H1 (cell line): ENCODE measurements around the gene PTGES2. TPM values are rescaled to one million over a fixed set of nuclear protein-coding genes. Genes with fewer than 3 reads are reported as not detected.
A peak's percentile ranks its signal among the peaks of the same experiment; 100 is the strongest.

ENCODE experiments used
- CTCF ChIA-PET: fragments of 300-600 bp; sonication (Branson Sonifier 250); formaldehyde crosslinking; loops from one replicate; lab custom pipeline; 2021; ENCODE audit not compliant: partially characterized antibody; lab: Charles Lee
- POLR2A ChIA-PET: fragments of 300-600 bp; sonication (Branson Sonifier 250); formaldehyde crosslinking; loops from one replicate; lab custom pipeline; 2021; ENCODE audit warnings: inconsistent platforms; ENCODE audit not compliant: partially characterized antibody; lab: Charles Lee
- DNase-seq, 2 experiments: peaks; one replicate each; pipeline versions ENCODE4 v3.0.0 to v3.0.0-alpha.2; 2010 to 2022; ENCODE audit warnings: low spot score in 2 of 2, low read depth in 1 of 2, mixed read lengths in 1 of 2
- FAIRE-seq: peaks from 2 replicates; lab custom pipeline; 2011; peaks lifted over from hg19 to GRCh38; lab: Jason Lieb, UNC
- H2AFZ ChIP-seq: 2 replicates; pipeline ENCODE4 v1.8.1; 2012; ENCODE audit warnings: low read length, inconsistent platforms
- H2AK5ac ChIP-seq: 2 replicates; pipeline ENCODE4 v1.6.1; 2013; ENCODE audit warnings: low read depth, low read length
- H2BK120ac ChIP-seq: replicated peaks from 2 replicates; pipeline ENCODE3; 2013; ENCODE audit warnings: low read depth, low read length, inconsistent platforms
- H2BK12ac ChIP-seq: 2 replicates; pipeline ENCODE4 v1.6.1; 2013; ENCODE audit warnings: low read depth, low read length
- H2BK15ac ChIP-seq: 2 replicates; pipeline ENCODE4 v1.6.1; 2013; ENCODE audit warnings: low read length
- H2BK20ac ChIP-seq: 2 replicates; pipeline ENCODE4 v1.6.1; 2013; ENCODE audit warnings: low read length
- H2BK5ac ChIP-seq: 2 replicates; pipeline ENCODE4 v1.6.1; 2013; ENCODE audit warnings: low read depth, low read length
- H3K14ac ChIP-seq: 2 replicates; pipeline ENCODE4 v1.6.1; 2013; ENCODE audit warnings: inconsistent platforms; ENCODE audit not compliant: insufficient read length
- H3K18ac ChIP-seq: 2 replicates; pipeline ENCODE4 v1.6.1; 2013; ENCODE audit warnings: low read length; ENCODE audit errors: extremely low read depth
- H3K23ac ChIP-seq: 2 replicates; pipeline ENCODE4 v1.6.1; 2013; ENCODE audit warnings: inconsistent platforms; ENCODE audit not compliant: insufficient read length
- H3K23me2 ChIP-seq: 2 replicates; pipeline ENCODE4 v1.6.1; 2013; ENCODE audit warnings: low read depth, low read length
- H3K27ac ChIP-seq: 2 replicates; pipeline ENCODE4 v1.6.1; 2011; ENCODE audit warnings: low read depth, low read length, inconsistent platforms
- H3K27me3 ChIP-seq, 4 experiments: replicated peaks in 1 of 4; 1 replicate in 1 of 4; 2 replicates in 3 of 4; pipeline versions ENCODE4 v1.6.1 to v1.8.1; 2011 to 2013; ENCODE audit warnings: low read length in 3 of 4, mild to moderate bottlenecking in 3 of 4, inconsistent platforms in 2 of 4, mixed read lengths in 2 of 4, moderate library complexity in 1 of 4; ENCODE audit not compliant: control insufficient read depth in 3 of 4, insufficient read depth in 3 of 4; ENCODE audit errors: extremely low read depth in 1 of 4
- H3K36me3 ChIP-seq, 4 experiments: 2 replicates each; pipeline versions ENCODE4 v1.6.1 to v1.8.1; 2011 to 2013; ENCODE audit warnings: mild to moderate bottlenecking in 4 of 4, low read length in 3 of 4, moderate library complexity in 2 of 4, control low read depth in 1 of 4, inconsistent platforms in 1 of 4; ENCODE audit not compliant: insufficient read depth in 4 of 4, control insufficient read depth in 2 of 4
- H3K4ac ChIP-seq: replicated peaks from 2 replicates; pipeline ENCODE3; 2013; ENCODE audit warnings: low read length, low read depth, mixed read lengths, inconsistent platforms; ENCODE audit not compliant: insufficient read length
- H3K4me1 ChIP-seq, 4 experiments: replicated peaks in 1 of 4; 1 replicate in 1 of 4; 2 replicates in 3 of 4; pipeline versions ENCODE4 v1.6.1 to v1.8.1; 2011 to 2013; ENCODE audit warnings: low read length in 3 of 4, inconsistent platforms in 2 of 4, mixed read lengths in 1 of 4; ENCODE audit not compliant: insufficient read depth in 4 of 4, control insufficient read depth in 3 of 4
- H3K4me2 ChIP-seq, 2 experiments: 2 replicates each; pipeline versions ENCODE4 v1.6.1 to v1.8.1; 2011 to 2013; ENCODE audit warnings: low read depth in 2 of 2, low read length in 2 of 2, control low read depth in 1 of 2, inconsistent platforms in 1 of 2, mild to moderate bottlenecking in 1 of 2; ENCODE audit not compliant: insufficient read depth in 1 of 2
- H3K4me3 ChIP-seq, 4 experiments: fragments of 200-600, 300-600 bp in 1 of 4; sonication (generic), shearing (Covaris generic), sonication (Bioruptor Twin) in 1 of 4; 2 replicates each; pipeline versions ENCODE4 v1.5.1 to v1.8.1; 2011 to 2016; ENCODE audit warnings: low read length in 4 of 4, low read depth in 3 of 4, control low read depth in 2 of 4, inconsistent platforms in 2 of 4, mild to moderate bottlenecking in 2 of 4, mixed read lengths in 1 of 4, moderate library complexity in 1 of 4; ENCODE audit not compliant: insufficient read depth in 2 of 4; ENCODE audit errors: extremely low read depth in 1 of 4
- H3K56ac ChIP-seq: replicated peaks from 2 replicates; pipeline ENCODE3; 2013; ENCODE audit warnings: low read depth, mild to moderate bottlenecking, mixed read lengths, low read length, inconsistent platforms; ENCODE audit not compliant: insufficient read length
- H3K79me1 ChIP-seq: 2 replicates; pipeline ENCODE4 v1.6.1; 2013; ENCODE audit warnings: low read depth, low read length, control low read depth
- H3K79me2 ChIP-seq, 2 experiments: 2 replicates each; pipeline versions ENCODE4 v1.6.1 to v1.8.1; 2012 to 2013; ENCODE audit warnings: low read length in 2 of 2, mild to moderate bottlenecking in 2 of 2, inconsistent platforms in 1 of 2; ENCODE audit not compliant: insufficient read depth in 2 of 2, control insufficient read depth in 1 of 2
- H3K9ac ChIP-seq, 4 experiments: replicated peaks in 1 of 4; 1 replicate in 1 of 4; 2 replicates in 3 of 4; pipeline versions ENCODE4 v1.6.1 to v1.8.1; 2011 to 2013; ENCODE audit warnings: low read depth in 3 of 4, low read length in 3 of 4, control low read depth in 2 of 4, mild to moderate bottlenecking in 2 of 4, moderate library complexity in 2 of 4, inconsistent platforms in 1 of 4; ENCODE audit errors: extremely low read depth in 1 of 4
- H3K9me3 ChIP-seq, 2 experiments: 2 replicates each; pipeline versions ENCODE4 v1.6.1 to v1.8.1; 2012 to 2013; ENCODE audit warnings: mild to moderate bottlenecking in 2 of 2, moderate library complexity in 2 of 2, control low read depth in 1 of 2, inconsistent platforms in 1 of 2, low read depth in 1 of 2, low read length in 1 of 2, mixed read lengths in 1 of 2; ENCODE audit not compliant: insufficient read depth in 2 of 2
- H4K20me1 ChIP-seq, 2 experiments: replicated peaks in 1 of 2; 2 replicates each; pipeline versions ENCODE3 to v1.8.1; 2011 to 2013; ENCODE audit warnings: inconsistent platforms in 2 of 2, low read length in 2 of 2, mild to moderate bottlenecking in 1 of 2; ENCODE audit not compliant: insufficient read depth in 2 of 2, control insufficient read depth in 1 of 2
- H4K5ac ChIP-seq: 2 replicates; pipeline ENCODE4 v1.6.1; 2013; ENCODE audit warnings: low read length, low read depth, mixed read lengths, inconsistent platforms; ENCODE audit not compliant: insufficient read length
- H4K8ac ChIP-seq: 2 replicates; pipeline ENCODE4 v1.8.0; 2013; ENCODE audit warnings: mild to moderate bottlenecking, moderate library complexity, low read length, inconsistent platforms; ENCODE audit not compliant: insufficient read depth; ENCODE audit errors: extremely low read depth
- H4K91ac ChIP-seq: replicated peaks from 2 replicates; pipeline ENCODE3; 2013; ENCODE audit warnings: low read length, mixed read lengths, inconsistent platforms; ENCODE audit not compliant: insufficient read length
- BRCA1 ChIP-seq: IDR thresholded peaks from 2 replicates; pipeline ENCODE4 v1.6.1; 2012; ENCODE audit warnings: low read depth, low read length, improper control_type of control experiment
- CBX5 ChIP-seq: fragments of 300-800, 300-1000 bp; sonication (generic); IDR thresholded peaks from 2 replicates; pipeline ENCODE4 v1.7.1; 2016; ENCODE audit warnings: antibody characterized with exemption, low read length, low read depth
- CHD2 ChIP-seq: IDR thresholded peaks from 2 replicates; pipeline ENCODE4 v1.6.1; 2012; ENCODE audit warnings: low read length, improper control_type of control experiment
- CREB1 ChIP-seq: IDR thresholded peaks from 2 replicates; pipeline ENCODE4 v1.6.1; 2012; ENCODE audit warnings: inconsistent platforms
- EGR1 ChIP-seq: IDR thresholded peaks from 2 replicates; pipeline ENCODE4 v1.6.1; 2011; ENCODE audit warnings: low read depth, low read length, borderline replicate concordance
- POLR2AphosphoS5 ChIP-seq: IDR thresholded peaks from 2 replicates; pipeline ENCODE4 v1.6.1; 2011; ENCODE audit warnings: low read depth, low read length
- RNF2 ChIP-seq: fragments of 200-900, 300-1000 bp; sonication (generic); IDR thresholded peaks from 2 replicates; pipeline ENCODE4 v1.7.1; 2016; ENCODE audit warnings: borderline replicate concordance, low read depth, mild to moderate bottlenecking, antibody characterized with exemption, low read length; ENCODE audit not compliant: poor library complexity, severe bottlenecking; ENCODE audit errors: missing control alignments
- SIRT6 ChIP-seq: IDR thresholded peaks from one replicate; pipeline ENCODE4 v1.7.1; 2012; ENCODE audit warnings: low read length, inconsistent platforms
- WGBS, 2 experiments: shearing (Covaris generic) in 1 of 2; methylation state at CpG; one replicate each; pipeline versions ENCODE4 v1.1.6 to v1.1.7; 2013 to 2015; ENCODE audit warnings: low lambda C conversion rate in 2 of 2, mixed read lengths in 2 of 2, inconsistent platforms in 1 of 2, low coverage in 1 of 2, missing lambda C conversion rate in 1 of 2; ENCODE audit not compliant: insufficient replicate concordance in 2 of 2, insufficient coverage in 1 of 2, insufficient read length in 1 of 2; ENCODE audit errors: extremely low coverage in 1 of 2, missing lambda C conversion rate in 1 of 2; 5-methylcytosine and 5-hydroxymethylcytosine counted together
- polyA plus RNA-seq, 7 experiments: library from polyadenylated mRNA; depleted of rRNA in 3 of 7; stranded (reverse) in 5 of 7; unstranded in 2 of 7; fragments of >200 nt in 5 of 7; fragments of 200-250 nt in 2 of 7; gene quantifications; 1 replicate in 5 of 7; 2 replicates in 1 of 7; 4 replicates in 1 of 7; pipeline versions ENCODE4 v1.2.1 to v1.2.3, GENCODE V29; 2011 to 2013; ENCODE audit warnings: missing spikeins in 2 of 7, mixed read lengths in 2 of 7
- total RNA-seq: library from RNA; stranded (reverse); fragmentation: NEBNext Ultra II Directional; extraction: Animal tissue kit (Norgen Biotek cat#: 25700); gene quantifications from 2 replicates; pipeline ENCODE4 v1.2.1, GENCODE V29; 2021

PTGES2 gene
- total and polyA plus RNA-seq, 2 of the 8 experiments (the other 6 are each of a cell fraction or from before 2014, with no cell fraction given), result 80.7 to 81.2 TPM

DNA sequence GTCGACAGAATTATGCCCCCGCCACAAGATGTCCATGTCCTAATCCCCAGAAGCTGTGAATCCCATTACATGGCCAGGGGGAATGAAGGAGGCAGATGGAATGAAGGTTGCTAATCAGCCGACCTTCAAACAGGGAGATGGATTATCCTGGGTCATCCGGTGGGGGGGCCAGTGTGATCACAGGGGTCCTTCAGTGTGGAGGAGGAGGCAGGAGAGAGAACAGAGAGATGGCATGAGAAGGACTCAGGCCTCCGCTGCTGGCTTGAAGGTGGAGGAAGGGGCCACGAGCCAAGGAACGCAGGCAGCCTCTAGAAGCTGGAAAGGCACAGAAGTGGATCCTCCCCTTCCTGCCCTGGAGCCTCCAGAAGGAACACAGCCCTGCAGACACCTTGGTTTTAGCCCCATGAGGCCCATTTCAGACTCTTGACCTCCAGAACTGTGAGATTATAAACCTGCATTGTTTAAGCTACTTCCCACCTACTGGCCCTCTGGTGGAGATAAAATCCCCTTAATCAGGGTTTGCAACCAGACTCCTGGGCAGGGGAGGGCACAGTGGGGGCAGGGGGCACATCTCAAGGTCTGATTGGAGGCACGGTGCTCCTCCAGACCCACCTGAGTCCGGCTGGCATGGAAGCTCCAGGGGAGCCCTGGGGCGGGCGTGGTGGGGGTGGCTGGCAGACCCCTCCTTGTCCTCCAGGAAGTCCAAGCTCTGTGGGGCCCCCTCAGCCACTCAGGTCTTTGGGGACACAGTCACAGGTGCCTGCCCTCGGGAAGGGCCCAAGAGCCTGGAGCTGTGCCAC, 13.8 kb downstream of the PTGES2 start:
- Histone ChIP-seq H3K18ac (no peak overlapping the region), H3K27ac (no peak overlapping the region), H3K23me2 (no peaks in the 10 kb centered on the region), H3K4me2 (no peak overlapping the region), H3K56ac (no peak overlapping the region), H3K4me3 (no peak overlapping the region), H3K27me3 (no peaks in the 10 kb centered on the region), H3K14ac (no peak overlapping the region), H3K4me1 (peaks cover 0 to 4% (median under 1%) of the 10 kb centered on the region in 4 experiments; a peak in 3 of 7 replicates), H4K20me1 (peaks cover 0 to 8% of the 10 kb centered on the region in 2 experiments), H3K9ac (no peak overlapping the region), H2BK12ac (no peak overlapping the region), H2AK5ac (no peak overlapping the region), H2BK120ac (no peak overlapping the region), H4K91ac (no peak overlapping the region), H3K23ac (no peak overlapping the region), H3K4ac (no peak overlapping the region), H4K5ac (no peak overlapping the region), H3K36me3 (peaks cover 0 to 3% (median 0%) of the 10 kb centered on the region in 4 experiments; a peak in 3 of 8 replicates), H3K79me1 (no peaks in the 10 kb centered on the region), H3K9me3 (no peaks in the 10 kb centered on the region), H2BK20ac (no peak overlapping the region), H3K79me2 (no peaks in the 10 kb centered on the region), H2BK15ac (no peak overlapping the region), H2AFZ (no peak overlapping the region), H2BK5ac (no peak overlapping the region), H4K8ac (peak overlapping the region; percentile 42; the same call in 1 of the 2 replicates)
- CTCF ChIA-PET, result interaction anchor here (0.6 to 9.1 kb wide), 9 partner anchors 12 to 349 kb away, joined by 3 to 114 read pairs (median 5); no protein-coding TSS in a partner anchor
- FAIRE-seq (no peak), DNase-seq (no peak)
- 96% methylated on average over 11 of the region's 12 CpGs; no CpG with 5 or more reads in 1 of the 2 experiments for WGBS, 2 experiments
- POLR2A ChIA-PET, result interaction anchor here (3.8 to 5.9 kb wide), 2 partner anchors 11 to 12 kb away, joined by 14 to 119 read pairs; partner anchors contain the start of gene PTGES2
- TF ChIP-seq CBX5, result no peak
- no peak for TF ChIP-seq POLR2AphosphoS5
- no peak for TF ChIP-seq CHD2
- no peak for TF ChIP-seq CREB1
- TF ChIP-seq RNF2, result no peak
- no peak for TF ChIP-seq EGR1
- TF ChIP-seq SIRT6, result no peak
- no peak for TF ChIP-seq BRCA1
